Heart left ventricle (tissue), 16 donors: ENCODE data around the gene TSPAN7. TPM values are rescaled to one million over a fixed set of nuclear protein-coding genes. Genes with fewer than 3 reads are reported as not detected.

Experiments used
- ATAC-seq, 4 donors: fragments of 200-7000 bp; cut with Tn5 transposase; one replicate each; pipeline ENCODE4 v1.9.1; 2020 to 2022; ENCODE audit warnings: moderate library complexity in 4 of 4, mild to moderate bottlenecking in 3 of 4, moderate number of reproducible peaks in 1 of 4
- DNase-seq, 5 donors: peaks; one replicate each; pipeline ENCODE4 v3.0.0-alpha.2; 2020
- H3K27ac ChIP-seq, 12 donors: fragments of 200-600 bp; sonication (generic) in 4 of 12; one replicate each; pipeline versions ENCODE4 v1.5.0 to v1.8.0; 2016 to 2022; ENCODE audit warnings: mild to moderate bottlenecking in 2 of 12
- H3K27me3 ChIP-seq, 9 donors: fragments of 200-600 bp; sonication (generic) in 2 of 9; one replicate each; pipeline versions ENCODE4 v1.5.1 to v1.8.0; 2016 to 2022; ENCODE audit warnings: mild to moderate bottlenecking in 3 of 9
- H3K36me3 ChIP-seq, 9 donors: fragments of 200-600 bp; sonication (generic) in 2 of 9; one replicate each; pipeline versions ENCODE4 v1.5.0 to v1.8.0; 2018 to 2022; ENCODE audit warnings: mild to moderate bottlenecking in 2 of 9
- H3K4me1 ChIP-seq, 12 donors: fragments of 200-600 bp; sonication (generic) in 4 of 12; one replicate each; pipeline versions ENCODE4 v1.5.0 to v1.8.0; 2016 to 2022; ENCODE audit warnings: mild to moderate bottlenecking in 3 of 12
- H3K4me3 ChIP-seq, 12 donors: fragments of 200-600 bp; sonication (generic) in 4 of 12; one replicate each; pipeline versions ENCODE4 v1.5.0 to v1.8.0; 2017 to 2022; ENCODE audit warnings: mild to moderate bottlenecking in 9 of 12, moderate library complexity in 4 of 12
- H3K9me3 ChIP-seq, 12 donors: fragments of 200-600 bp; sonication (generic) in 4 of 12; one replicate each; pipeline versions ENCODE4 v1.5.0 to v1.8.0; 2016 to 2022; ENCODE audit warnings: mild to moderate bottlenecking in 1 of 12
- CTCF ChIP-seq, 12 donors: fragments of 200-600 bp; sonication (generic) in 4 of 12; IDR thresholded peaks; one replicate each; pipeline versions ENCODE4 v1.5.0 to v1.8.0; 2018 to 2022; ENCODE audit warnings: antibody characterized with exemption in 12 of 12, mild to moderate bottlenecking in 5 of 12
- POLR2A ChIP-seq, 2 donors: fragments of 450-650 bp; IDR thresholded peaks; one replicate each; pipeline ENCODE4 v1.6.1; 2017; ENCODE audit warnings: antibody characterized with exemption in 2 of 2, mild to moderate bottlenecking in 2 of 2, moderate library complexity in 2 of 2
- WGBS, 4 donors: extraction: QIAGEN DNeasy Blood & Tissue Kit in 2 of 4; methylation state at CpG; one replicate each; pipeline versions ENCODE4 v1.1.5 to v1.1.7; 2013 to 2018; 5-methylcytosine and 5-hydroxymethylcytosine counted together
- intact Hi-C, 10 donors: fragments of 100-400 bp; cut with DNase I; formaldehyde crosslinking; loops; one replicate each; pipeline versions ENCODE4 v1.11.1 to v1.14.2; 2022
- polyA plus RNA-seq, 2 donors: library from polyadenylated mRNA; stranded (reverse); fragments of 200-250 nt; gene quantifications; one replicate each; pipeline ENCODE4 v1.2.3, GENCODE V29; 2013
- total RNA-seq, 9 donors: library from RNA; depleted of rRNA in 2 of 9; stranded (reverse); fragments of >200 nt in 2 of 9; fragmentation: NEBNext Ultra II Directional in 3 of 9; extraction: Animal tissue kit (Norgen Biotek cat#: 25700) in 3 of 9; gene quantifications; one replicate each; pipeline versions ENCODE4 v1.1.0 to v1.2.4, GENCODE V29; 2016 to 2023
- donor health status: ischemic (EF 13 %, LVEDD 7.1; RV severe dilation, severe dysfunction).
- donor health status: healthy with polysubstance abuse.
- donor health status: DM: no; HTN: yes; CAD: no.
- donor health status: DM: no; HTN: no; CAD: no.
- donor health status: ischemic (EF 25% LVEDD 6.9; RV normal size, moderate dysfunction).
- donor health status: ischemic (EF 25% LVEDD 5.7; RV mildly dilated, moderate dysfunction).
- donor health status: healthy.
- donor health status: DM: yes; HTN: yes; CAD: no.
- donor health status: ischemic (EF 35%, LVEDD 5.7; RV mildly dilated, moderate dysfunction).
- donor health status: nonischemic (EF 11% LVEDD 7.7; RV severe dilation, severe dysfunction).
- donor health status: DM: yes; HTN: yes; CAD: no.
- donor health status: PGD.
- donor health status: ischemic (EF 29% LVEDD 5.4; RV normal size, mild dysfunction).
- donor health status: nonischemic (EF 23%, LVEDD 6.1; RV moderate dilation, normal function).

Gene TSPAN7
- total and polyA plus RNA-seq, 11 donors, result 9.1 to 48.5 (median 20.2) TPM

GRCh38 chrX:38656350-38656915 lies 95.1 kb downstream of the TSPAN7 start:
- ATAC-seq, result no peak
- Histone ChIP-seq H3K4me1 (no peaks in the 10 kb centered on the region), H3K9me3 (no peaks in the 10 kb centered on the region), H3K36me3 (no peaks in the 10 kb centered on the region), H3K27ac (no peak overlapping the region), H3K27me3 (peaks cover 0 to 9% (median 0%) of the 10 kb centered on the region in 9 donors), H3K4me3 (no peak overlapping the region)
- TF ChIP-seq POLR2A (IDR thresholded peaks at IDR 0.05), result no peak
- no peak for TF ChIP-seq CTCF (IDR thresholded peaks at IDR 0.05)
- DNase-seq, result no peak
- intact Hi-C loops, result loop anchor here in 5 of 10 donors (10.0 kb wide), 2 partner anchors 202 to 322 kb away; no protein-coding TSS in a partner anchor
- 53 to 62% (median 54%) methylated on average over 4 of the region's 4 CpGs for whole genome bisulfite sequencing, 4 donors

GRCh38 chrX:38657562-38657961 lies 96.2 kb downstream of the TSPAN7 start:
- no peaks in the 10 kb centered on the region for H3K9me3 ChIP-seq
- TF ChIP-seq POLR2A (IDR thresholded peaks at IDR 0.05), result no peak
- no peak for TF ChIP-seq CTCF (IDR thresholded peaks at IDR 0.05)
- H3K36me3 ChIP-seq, result no peaks in the 10 kb centered on the region
- H3K4me1 ChIP-seq, result no peaks in the 10 kb centered on the region
- no peak overlapping the region for H3K4me3 ChIP-seq
- H3K27me3 ChIP-seq, result peaks cover 0 to 9% (median 0%) of the 10 kb centered on the region in 9 donors
- no peak overlapping the region for H3K27ac ChIP-seq
- intact Hi-C loops, result loop anchor here in 5 of 10 donors (10.0 kb wide), 2 partner anchors 203 to 323 kb away; no protein-coding TSS in a partner anchor
- DNase-seq, result no peak
- ATAC-seq, result no peak

- TF ChIP-seq CTCF (IDR thresholded peaks at IDR 0.05), result no peak
- no peak for TF ChIP-seq POLR2A (IDR thresholded peaks at IDR 0.05)
- DNase-seq (no peak), ATAC-seq (no peak)
- Histone ChIP-seq H3K36me3 (no peaks in the 10 kb centered on the region), H3K4me3 (no peak overlapping the region), H3K27me3 (peaks cover 0 to 5% (median 0%) of the 10 kb centered on the region in 9 donors), H3K9me3 (no peaks in the 10 kb centered on the region), H3K27ac (no peak overlapping the region), H3K4me1 (no peaks in the 10 kb centered on the region)
- WGBS, 4 donors, result 72 to 91% (median 82%) methylated on average over 6 of the region's 6 CpGs
- intact Hi-C loops, result no loop called here
Measured at GRCh38 chrX:38660395-38661102, 99.2 kb downstream of the TSPAN7 start.

GRCh38 chrX:38661103-38661441 lies 99.7 kb downstream of the TSPAN7 start:
- Histone ChIP-seq H3K4me1 (no peaks in the 10 kb centered on the region), H3K27me3 (peaks cover 0 to 5% (median 0%) of the 10 kb centered on the region in 9 donors), H3K9me3 (no peaks in the 10 kb centered on the region), H3K4me3 (no peak overlapping the region), H3K27ac (no peak overlapping the region), H3K36me3 (no peaks in the 10 kb centered on the region)
- WGBS, 4 donors, result 30 to 58% (median 48%) methylated on average over 1 of the region's 1 CpG
- TF ChIP-seq POLR2A (IDR thresholded peaks at IDR 0.05), result no peak
- TF ChIP-seq CTCF (IDR thresholded peaks at IDR 0.05), result no peak
- intact Hi-C loops, result no loop called here
- ATAC-seq (no peak), DNase-seq (no peak)
